Stimulated activated CD4-positive, alpha-beta T cell treated with anti-CD3 and anti-CD28 coated beads, Interleukin-1b, Interleukin-23, amount 100 ng/mL, for 24 hours (primary cell): ENCODE results near the gene DDX6.
"Not testable (repeated sequence)": the region's sequence is repeated elsewhere in the genome, so short reads cannot be mapped to it uniquely, and the experiment has no call there.

Experiments used
- DNase-seq, 4 experiments: peaks; one replicate each; pipeline ENCODE4 v3.0.0-alpha.2; 2020; ENCODE audit warnings: low read depth in 4 of 4, low spot score in 1 of 4

DDX6 gene

DNA sequence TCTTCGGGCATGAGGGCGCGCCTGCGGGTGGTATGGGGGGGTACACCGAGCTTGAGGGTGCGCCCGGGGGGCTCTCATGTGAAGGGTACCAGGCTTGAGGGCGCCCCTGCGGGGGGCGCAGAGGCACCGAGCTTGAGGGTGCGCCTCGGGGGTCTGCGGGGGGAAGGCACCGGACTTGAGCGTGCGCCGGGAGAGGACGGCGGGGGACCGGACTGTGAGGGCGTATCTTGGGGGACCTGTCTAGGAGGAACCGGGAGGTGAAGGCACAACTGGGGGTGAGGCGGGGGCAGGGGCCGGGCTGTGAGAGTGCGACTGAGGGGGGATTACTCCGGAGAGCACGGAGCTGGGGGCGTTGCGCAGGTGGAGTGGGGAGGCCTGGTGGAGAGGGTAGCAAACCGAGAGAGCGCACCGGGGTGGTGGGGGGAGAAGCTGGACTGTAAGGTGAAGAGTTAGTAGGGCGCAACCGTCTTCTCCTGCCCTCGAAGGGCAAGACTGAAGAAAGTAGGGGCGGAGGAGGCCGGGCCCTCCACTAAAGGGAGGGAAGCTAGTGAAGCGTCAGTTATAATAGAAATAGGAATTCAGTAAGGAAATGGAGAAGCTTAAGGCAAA is 1.1 kb upstream of the DDX6 start:
- DNase-seq, result peak in 1 of 4 experiments; percentile 27

DNA sequence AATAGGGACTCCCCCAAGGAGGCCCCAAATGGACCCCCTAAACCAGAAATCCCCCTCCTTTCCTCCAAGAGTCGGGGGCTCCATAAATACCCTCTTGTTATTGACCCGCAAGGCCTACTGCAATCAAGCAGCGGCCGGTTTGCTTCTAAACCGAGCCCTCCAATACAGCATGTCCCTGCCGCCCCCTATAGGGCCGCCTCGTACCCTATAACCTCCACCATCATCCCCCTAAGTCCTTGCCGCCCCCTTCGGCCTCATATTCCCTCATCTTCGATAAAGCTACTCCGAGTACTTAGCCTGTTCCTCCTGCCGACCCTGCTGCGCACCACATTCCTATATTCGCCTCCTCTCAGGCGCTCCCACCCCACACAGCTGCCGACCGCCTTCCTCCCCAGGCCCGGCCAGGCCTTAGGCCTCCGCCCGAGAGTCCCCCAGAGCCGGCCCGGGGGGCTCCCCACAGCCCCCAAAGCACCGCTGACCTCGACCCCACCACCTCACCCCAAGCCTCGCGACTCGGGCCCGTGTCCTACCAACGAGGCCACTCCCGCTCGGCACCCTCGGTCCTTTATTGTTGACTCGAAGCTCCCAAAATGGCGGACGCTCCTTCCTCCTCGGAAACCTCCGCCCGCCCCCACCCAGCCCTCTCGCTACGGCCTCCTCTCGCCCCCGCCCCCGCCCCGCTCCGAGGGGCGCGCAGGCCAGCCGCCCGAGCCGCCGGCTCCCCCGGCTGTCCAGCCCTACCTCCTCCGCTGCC is 430 bp downstream of the DDX6 start:
- DNase-seq, result peak in 3 of 4 experiments; percentile 28 to 39 (median 37)

DNA sequence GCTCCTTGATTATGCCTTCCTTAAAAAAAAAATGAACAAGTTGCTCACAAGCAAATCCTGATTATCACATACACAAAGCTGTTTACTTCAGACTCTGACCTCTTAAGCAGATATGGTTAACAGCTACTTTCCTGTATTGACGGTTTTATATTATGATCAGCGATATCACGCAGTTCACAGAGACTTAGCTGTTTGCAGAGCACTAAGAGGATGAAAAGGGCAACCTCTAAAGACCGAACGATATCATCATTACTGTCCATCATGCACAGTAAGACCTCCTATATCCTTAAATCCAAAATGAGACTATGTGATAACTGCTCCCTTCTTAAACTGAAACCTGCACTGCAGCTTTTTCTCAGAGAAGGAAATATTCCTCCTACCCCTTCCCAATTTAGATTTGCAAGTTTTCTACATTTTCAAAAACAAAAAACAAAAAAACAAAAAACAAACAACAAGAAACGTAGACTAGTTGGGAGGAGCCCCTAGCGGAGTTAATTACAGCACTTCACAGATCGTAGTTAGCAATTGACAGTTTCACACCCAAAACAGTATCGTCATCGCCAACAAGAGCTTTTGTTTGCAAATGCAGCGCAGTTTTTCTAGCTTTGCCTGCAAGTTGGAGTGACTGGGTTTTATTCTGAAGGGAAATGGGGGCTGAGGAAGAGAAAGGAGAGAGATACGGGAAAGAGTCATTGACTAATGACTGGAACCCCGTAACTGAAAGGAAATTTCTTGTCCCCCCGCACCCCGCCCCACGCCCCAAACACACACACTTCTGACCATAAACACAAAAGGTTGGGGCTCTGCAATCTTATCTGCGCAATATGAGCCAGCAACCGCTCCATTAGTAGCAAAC is 1.2 kb downstream of the DDX6 start:
- DNase-seq, result peak in 1 of 4 experiments; percentile 30

DNA sequence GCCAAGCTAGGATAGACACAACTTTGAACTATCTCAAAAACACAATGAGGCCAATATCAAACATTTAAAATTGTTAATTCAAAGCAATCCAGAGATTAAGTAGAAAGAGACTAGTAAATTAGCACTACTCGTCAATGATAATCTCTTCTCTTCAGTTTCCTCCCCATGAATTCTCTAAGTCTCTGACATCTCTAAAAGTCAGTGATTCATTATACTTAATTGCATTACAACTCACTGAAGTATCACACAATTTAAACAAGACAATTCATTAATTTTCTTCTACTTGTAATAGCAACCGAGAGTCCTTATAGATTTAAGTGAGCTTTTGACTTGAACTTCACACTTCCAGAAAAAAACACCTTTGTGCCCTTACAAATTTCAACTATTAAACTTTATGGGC is 4.3 kb downstream of the DDX6 start:
- DNase-seq, result no peak

DNA sequence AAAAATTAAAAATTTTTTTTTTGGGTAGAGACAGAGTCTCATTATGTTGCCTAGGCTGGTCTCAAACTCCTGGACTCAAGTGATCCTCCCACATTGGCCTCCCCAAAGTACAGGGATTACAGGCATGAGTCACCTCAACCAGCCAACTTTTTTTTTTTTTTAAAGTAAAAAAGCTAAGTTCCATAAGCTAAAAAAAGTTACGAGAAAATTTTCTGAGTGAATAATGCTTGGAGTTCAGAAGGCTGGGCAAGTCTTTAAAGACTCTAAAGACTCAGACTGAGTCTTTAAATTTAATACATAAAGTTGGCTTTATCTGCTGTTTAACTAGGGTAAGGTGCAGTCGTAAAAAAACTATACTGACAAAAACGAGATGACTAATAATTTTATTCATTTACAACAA is 5.6 kb downstream of the DDX6 start:
- DNase-seq, result no peak

DNA sequence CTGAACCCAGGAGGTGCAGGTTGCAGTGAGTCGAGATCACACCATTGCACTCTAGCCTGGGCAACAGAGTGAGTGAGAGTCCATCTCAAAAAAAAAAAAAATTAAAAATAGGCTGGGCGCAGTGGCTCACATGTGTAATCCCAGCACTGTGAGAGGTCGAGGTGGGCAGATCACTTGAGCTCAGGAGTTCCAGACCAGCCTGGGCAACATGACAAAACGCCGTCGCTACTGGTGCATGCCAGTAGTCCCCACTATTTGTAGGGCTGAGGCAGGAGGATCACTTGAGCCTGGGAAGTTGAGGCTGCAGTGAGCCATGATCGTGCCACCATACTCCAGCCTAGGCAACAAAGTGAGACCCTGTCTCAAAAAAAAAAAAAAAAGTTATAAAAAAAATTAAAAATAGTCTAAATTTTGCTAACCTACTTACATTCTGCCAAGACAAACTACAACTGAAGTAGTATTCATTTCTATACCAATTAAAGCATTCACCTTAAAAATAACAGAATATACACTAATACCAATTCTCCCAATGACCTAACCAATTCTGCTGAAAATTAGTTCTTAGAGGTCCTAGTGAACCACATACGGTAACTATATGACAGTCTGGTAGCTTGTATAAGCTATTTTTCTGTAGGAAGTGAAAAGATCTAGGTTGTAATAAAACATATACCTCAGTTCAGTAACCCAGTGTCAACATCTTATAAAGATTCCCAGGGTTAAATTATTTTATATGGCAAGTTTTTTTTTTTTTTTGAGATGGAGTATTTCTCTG is 7.1 kb downstream of the DDX6 start:
- DNase-seq, result no peak

DNA sequence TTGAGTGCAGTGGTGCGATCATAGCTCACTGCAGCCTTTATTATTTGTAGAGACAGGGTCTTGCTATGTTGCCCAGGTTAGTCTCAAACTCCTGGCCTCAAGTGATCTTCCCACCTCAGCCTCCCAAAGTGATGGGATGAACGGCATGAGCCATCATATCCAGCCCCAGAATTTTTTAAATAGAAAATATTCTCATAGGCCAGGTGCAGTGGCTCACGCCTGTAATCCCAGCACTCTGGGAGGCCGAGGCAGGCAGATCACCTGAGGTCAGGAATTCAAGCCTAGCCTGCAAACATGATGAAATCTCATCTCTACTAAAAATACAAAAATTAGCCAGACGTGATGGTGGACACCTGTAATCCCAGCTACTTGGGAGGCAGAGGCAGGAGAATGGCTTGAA is 7.6 kb downstream of the DDX6 start:
- not testable (repeated sequence) for DNase-seq

DNA sequence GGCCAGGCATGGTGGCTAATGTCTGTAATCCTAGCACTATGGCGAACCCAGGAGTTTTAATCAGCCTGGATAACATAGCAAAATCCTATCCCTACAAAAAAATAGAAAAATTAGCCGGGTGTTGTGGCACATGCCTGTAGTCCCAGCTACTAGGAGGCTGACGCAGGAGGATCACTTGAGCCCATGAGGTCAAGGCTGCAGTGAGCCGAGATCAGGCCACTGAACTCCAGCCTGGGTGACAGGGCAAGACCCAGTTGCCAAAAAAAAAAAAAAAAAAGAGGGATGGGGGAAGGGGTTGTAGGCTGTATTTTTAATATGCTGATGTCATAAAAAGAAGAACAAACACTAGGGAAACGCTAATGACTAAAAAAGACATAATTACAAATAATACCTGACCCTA is 12.1 kb downstream of the DDX6 start:
- no peak for DNase-seq

DNA sequence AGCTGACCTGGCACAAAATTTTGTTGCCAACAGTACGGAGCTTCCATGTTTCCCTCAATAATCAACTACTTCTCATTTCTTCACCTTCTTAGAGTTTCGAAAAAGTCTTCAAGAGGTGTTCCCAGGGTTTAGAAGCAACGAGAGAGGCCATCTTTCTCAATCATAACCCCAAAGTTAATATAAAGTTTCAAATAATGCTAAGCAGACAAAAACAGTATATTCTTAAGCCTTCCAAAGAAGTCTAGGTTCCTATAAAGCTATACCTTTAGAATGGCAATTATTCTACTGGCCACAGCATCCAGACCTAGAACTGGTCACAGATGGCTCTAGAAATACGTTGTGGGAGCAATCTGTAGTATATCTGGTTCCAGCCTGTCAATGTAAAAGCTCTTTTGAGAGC is 16.9 kb downstream of the DDX6 start:
- no peak for DNase-seq

DNA sequence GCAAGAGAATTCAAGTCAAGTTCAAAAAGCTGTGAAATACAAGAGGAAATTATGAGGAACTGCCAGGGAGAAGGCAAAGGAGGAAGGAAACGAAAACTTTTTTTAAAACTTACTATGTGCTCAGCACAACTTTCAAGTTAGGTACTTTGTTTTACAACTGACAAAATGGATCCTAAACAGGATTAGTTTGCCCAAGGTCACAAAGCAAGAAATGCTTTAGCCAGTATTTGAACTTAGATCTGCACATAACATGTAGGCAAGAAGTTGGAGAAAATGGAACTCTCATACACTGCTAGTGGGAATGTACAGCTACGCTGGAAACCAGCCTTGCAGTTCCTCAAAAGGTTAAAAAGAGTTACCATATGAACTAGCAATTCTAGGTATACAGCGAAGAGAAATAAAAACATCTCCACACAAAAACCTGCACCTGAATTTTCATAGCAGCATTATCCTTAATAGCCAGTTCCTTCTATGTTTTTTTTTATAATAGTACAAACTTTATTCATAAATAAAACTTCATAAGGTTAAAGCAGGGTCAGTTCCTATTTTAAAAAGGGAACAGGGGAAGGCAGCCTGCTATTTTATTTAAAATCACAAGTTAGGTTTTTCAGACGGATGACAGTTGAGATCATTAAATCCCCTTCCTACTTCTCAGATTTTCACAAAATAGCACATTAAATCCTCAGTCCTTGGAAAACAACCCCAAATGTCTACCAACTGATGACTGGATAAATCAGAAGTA is 19.2 kb downstream of the DDX6 start:
- no peak for DNase-seq

DNA sequence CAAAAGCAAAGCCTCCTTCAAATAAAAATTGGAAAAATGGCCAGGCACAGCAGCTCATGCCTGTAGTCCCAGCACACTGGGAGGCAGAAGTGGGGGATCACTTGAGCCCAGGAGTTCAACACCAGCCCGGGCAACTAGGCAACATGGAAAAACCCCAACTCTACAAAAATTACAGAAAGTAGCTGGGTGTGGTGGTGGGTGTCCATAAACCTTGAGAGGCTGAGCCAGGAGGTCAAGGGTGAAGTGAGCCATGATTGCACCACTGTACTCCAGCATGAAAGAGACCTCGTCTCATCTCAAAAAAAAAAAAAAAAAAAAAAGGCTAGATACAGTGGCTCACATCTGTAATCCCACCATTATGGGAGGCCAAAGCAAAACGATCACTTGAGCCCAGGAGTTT is 22.3 kb downstream of the DDX6 start:
- DNase-seq, result no peak

DNA sequence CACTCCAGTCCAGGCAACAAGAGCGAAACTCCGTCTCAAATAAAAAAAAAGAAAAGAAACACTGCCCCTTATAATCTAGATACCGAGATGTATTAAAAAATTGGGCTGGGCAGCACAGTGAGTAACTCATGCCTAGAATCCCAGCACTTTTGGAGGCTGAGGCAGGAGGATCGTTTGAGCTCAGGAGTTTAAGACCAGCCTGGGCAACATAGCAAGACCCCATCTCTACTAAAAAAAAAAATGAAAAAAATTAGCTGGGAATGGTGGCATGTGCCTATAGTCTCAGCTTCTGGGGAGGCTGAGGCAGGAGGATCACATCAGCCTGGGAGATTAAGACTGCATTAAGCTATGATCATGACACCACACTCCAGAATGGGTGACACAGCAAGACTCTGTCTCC is 24.9 kb downstream of the DDX6 start:
- no peak for DNase-seq

DNA sequence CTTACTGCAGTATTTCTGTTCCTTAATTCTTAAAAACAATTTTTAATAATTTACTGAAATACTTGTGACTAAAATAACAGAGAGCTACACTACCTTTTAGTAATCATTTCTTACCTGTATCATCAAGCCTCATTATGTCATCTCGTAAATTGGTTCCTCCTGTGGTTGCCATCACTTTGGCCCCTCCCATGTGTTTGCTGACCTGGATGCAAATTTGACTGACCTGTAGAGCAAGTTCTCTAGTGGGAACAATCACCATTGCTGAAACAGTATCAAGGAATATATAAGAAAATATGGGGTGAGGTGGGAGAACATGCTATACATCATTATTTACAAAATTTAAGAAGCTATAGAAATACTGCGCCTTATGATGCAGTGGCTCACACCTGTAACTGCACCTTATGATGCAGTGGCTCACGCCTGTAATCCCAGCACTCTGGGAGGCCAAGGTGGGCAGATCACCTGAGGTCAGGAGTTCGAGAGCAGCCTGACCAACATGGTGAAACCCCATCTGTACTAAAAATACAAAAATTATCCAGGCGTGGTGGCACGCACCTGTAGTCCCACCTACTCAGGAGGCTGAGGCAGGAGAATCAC is 25.8 kb downstream of the DDX6 start:
- DNase-seq, result not testable (repeated sequence)

DNA sequence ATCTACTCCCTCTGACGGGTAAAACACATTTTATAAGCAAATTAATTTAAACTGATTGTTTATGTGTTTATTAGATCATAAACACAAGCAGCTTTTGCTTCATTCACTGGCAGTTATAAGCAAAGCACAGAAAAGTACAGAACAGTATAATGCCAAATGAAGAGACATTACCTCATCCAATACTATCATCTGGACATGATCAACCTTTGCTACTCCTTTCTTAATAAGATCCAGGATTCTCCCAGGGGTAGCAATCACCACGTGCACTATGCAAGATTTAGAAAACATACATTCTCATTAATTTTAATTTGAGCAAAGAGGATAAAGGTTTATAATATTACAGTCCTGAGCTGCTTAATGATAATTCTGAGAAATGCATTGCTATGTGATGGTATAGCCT is 27.9 kb downstream of the DDX6 start:
- no peak for DNase-seq

DNA sequence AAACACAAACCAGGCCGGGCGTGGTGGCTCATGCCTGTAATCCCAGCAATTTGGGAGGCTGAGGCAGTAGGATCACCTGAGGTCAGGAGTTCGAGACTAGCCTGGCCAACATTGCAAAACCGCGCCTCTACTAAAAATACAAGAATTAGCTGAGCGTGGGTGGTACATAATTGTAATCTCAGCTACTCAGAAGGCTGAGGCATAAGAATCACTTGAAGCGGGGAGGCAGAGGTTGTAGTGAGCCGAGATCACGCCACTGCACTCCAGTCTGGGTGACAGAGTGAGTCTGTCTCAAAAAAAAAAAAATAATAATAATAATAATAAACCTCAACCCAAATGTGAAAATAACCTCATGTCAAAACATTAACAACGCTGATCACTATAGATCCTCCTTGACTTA is 29.0 kb downstream of the DDX6 start:
- not testable (repeated sequence) for DNase-seq

DNA sequence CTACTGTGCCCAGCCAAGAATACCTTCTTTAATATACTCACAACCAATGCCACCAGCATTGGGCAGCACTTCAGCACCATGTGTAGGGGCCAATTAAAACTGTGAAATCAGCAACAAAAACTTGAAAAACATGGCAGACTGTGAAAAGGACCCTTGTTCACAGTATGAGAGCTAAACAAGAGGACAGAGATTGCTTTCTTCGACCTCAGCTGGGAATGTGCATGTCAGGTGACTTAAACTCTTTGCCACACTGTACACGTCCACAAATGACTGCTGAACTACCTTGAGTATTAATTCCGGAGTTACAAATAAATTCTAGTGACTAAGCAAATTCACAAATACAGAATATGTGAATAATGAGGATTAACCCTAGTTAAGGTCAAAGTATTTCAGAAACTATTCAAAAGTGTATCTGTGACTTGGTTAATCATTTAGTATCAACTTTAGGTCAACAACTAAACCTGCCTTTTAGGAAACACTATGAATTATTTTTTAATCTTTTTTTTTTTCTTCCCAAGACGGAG is 33.0 kb downstream of the DDX6 start:
- no peak for DNase-seq

DNA sequence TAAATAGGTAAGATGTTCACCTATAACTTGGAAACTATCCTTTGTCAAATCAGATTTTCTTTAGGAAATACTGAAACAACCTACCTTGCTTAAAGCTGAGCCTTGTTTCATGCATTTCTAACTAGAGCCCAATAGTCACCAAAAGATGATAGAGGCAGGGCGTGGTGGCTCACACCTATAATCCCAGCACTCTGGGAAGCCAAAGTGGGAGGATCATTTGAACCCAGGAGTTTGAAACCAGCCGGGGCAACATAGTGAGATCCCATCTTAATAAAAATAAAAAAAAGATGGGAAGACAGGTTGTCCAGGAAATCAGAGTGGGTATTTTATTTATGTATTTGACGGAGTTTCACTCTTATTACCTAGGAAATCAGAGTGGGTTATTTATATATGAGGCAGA is 38.3 kb downstream of the DDX6 start:
- no peak for DNase-seq

DNA sequence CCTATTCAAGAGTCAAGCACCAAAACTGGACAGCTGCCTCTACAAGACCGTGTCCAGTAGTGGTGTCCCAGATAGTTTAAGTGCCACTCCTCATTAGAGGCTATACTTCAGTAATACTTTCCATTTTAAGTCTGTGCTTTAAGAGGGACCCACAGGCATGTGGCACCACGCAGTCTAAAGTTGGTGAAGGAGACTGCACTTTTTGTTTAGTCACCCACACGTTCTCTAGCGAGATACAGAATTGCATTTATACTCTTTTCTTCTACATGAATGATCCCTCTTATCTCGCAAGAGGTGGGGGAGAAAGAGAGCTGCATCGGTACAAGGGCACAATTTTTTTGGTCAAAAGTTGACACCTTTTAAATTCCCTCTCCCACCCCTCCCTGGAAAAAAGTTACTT is 41.5 kb downstream of the DDX6 start:
- DNase-seq, result no peak

DNA sequence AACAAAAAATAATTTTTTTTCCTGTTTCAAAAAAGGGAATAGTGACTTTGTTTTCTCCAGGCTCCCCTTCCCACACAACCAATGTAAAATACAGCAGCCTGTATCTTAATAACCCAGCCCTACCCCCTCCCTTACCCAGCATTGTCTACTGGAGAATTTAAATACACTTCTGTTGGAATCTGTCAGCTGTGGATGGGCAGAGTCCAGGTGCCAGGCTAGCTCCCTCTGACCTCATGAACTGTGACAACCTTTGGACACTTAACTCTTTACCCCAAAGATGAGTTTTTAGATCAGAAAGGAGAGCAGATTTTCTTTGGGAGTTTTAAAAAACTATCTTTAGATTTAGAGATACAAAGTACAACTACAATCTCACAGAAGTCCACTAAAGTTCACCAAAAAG is 42.9 kb downstream of the DDX6 start:
- DNase-seq, result no peak

DNA sequence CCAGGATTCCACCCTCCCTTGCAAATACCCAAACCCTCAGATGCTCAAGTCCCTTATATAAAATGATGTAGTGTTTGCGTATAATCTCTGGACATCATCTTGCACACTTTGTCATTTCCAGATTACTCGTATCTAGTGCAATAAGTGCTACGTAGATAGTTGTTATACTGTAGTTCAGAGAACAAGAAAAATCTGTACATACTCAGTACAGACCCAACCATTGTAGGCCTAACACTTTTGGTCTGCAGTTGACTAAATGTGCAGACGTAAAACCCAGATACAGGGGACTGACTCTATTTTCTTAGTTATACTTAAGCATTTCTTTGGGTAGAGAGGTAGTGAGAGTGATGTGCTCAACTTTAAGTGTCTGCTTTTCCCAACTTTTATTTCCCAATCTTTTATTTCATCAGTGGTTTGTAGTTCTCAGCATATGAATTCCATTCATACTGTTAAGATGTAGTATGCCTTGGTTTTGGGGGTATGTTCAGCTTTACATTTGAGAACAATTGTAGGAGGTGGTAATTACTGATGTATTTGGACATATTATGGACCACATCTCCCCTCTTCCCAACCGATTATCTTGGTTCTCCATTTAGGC is 43.9 kb downstream of the DDX6 start:
- DNase-seq, result no peak
